Measurements from ENCODE around the gene BICDL1.

BICDL1 gene

GRCh38 chr12:120134307-120134980 is 145.4 kb downstream of the BICDL1 start:
- no peak for DNase-seq

- no peak for DNase-seq
Observed at GRCh38 chr12:120136093-120136770, 147.2 kb downstream of the BICDL1 start.

GRCh38 chr12:120137833-120138232 is 148.8 kb downstream of the BICDL1 start:
- DNase-seq: no peak

GRCh38 chr12:120138366-120138765 is 149.3 kb downstream of the BICDL1 start:
- no peak for DNase-seq

GRCh38 chr12:120139958-120140357 is 150.9 kb downstream of the BICDL1 start:
- no peak for DNase-seq

GRCh38 chr12:120140603-120141002 is 151.6 kb downstream of the BICDL1 start:
- no peak for DNase-seq

- DNase-seq: no peak
Observed at GRCh38 chr12:120141336-120141735, 152.3 kb downstream of the BICDL1 start.

GRCh38 chr12:120142231-120142877 is 153.3 kb downstream of the BICDL1 start:
- no peak for DNase-seq
